Sigmoid colon (tissue), 7 donors: ENCODE measurements around the gene STAP2. TPM values are rescaled to one million over a fixed set of nuclear protein-coding genes. Genes with fewer than 3 reads are reported as not detected.

Experiments used
- DNase-seq: peaks from one replicate; pipeline ENCODE4 v3.0.0-alpha.2; 2019
- H3K27ac ChIP-seq, 4 donors: fragments of 200-600 bp; sonication (generic); one replicate each; pipeline ENCODE4 v1.5.1; 2016 to 2019; ENCODE audit warnings: mild to moderate bottlenecking in 1 of 4
- H3K27me3 ChIP-seq, 3 donors: fragments of 200-600 bp; sonication (generic); one replicate each; pipeline ENCODE4 v1.5.1; 2019; ENCODE audit warnings: mild to moderate bottlenecking in 1 of 3
- H3K36me3 ChIP-seq, 4 donors: fragments of 200-600 bp; sonication (generic); one replicate each; pipeline ENCODE4 v1.5.1; 2016 to 2019
- H3K4me1 ChIP-seq, 4 donors: fragments of 200-600 bp; sonication (generic); one replicate each; pipeline ENCODE4 v1.5.1; 2017 to 2019
- H3K4me3 ChIP-seq, 4 donors: fragments of 200-600 bp; sonication (generic); one replicate each; pipeline ENCODE4 v1.5.1; 2017 to 2019; ENCODE audit warnings: mild to moderate bottlenecking in 2 of 4, moderate library complexity in 1 of 4
- H3K9me3 ChIP-seq, 4 donors: fragments of 200-600 bp in 3 of 4; sonication (generic) in 3 of 4; one replicate each; pipeline versions ENCODE4 v1.5.1 to v1.6.1; 2013 to 2019
- CTCF ChIP-seq, 4 experiments: fragments of 450-650 bp in 3 of 4; fragments of 200-600 bp in 1 of 4; IDR thresholded peaks; one replicate each; pipeline ENCODE4 v1.5.1; 2016 to 2019; ENCODE audit warnings: antibody characterized with exemption in 4 of 4, mild to moderate bottlenecking in 3 of 4, moderate library complexity in 2 of 4
- EP300 ChIP-seq, 4 donors: sonication (generic); formaldehyde crosslinking; IDR thresholded peaks; one replicate each; pipeline ENCODE4 v1.6.1; 2017; ENCODE audit warnings: antibody characterized with exemption in 4 of 4
- POLR2A ChIP-seq, 2 donors: fragments of 450-650 bp; IDR thresholded peaks; one replicate each; pipeline ENCODE4 v1.6.1; 2016; ENCODE audit warnings: antibody characterized with exemption in 2 of 2, mild to moderate bottlenecking in 2 of 2, moderate library complexity in 2 of 2
- POLR2AphosphoS5 ChIP-seq, 4 donors: sonication (generic); formaldehyde crosslinking; IDR thresholded peaks; one replicate each; pipeline ENCODE4 v1.6.1; 2017; ENCODE audit warnings: antibody characterized with exemption in 4 of 4
- WGBS, 2 donors: extraction: QIAGEN DNeasy Blood & Tissue Kit; methylation state at CpG; one replicate each; pipeline ENCODE4 v1.1.7; 2013; 5-methylcytosine and 5-hydroxymethylcytosine counted together
- intact Hi-C: fragments of 100-400 bp; cut with DNase I; formaldehyde crosslinking; loops from one replicate; pipeline ENCODE4 v1.15.1; 2023
- polyA plus RNA-seq, 3 donors: library from polyadenylated mRNA; stranded (reverse); fragments of 200-250 nt; gene quantifications; one replicate each; pipeline ENCODE4 v1.2.3, GENCODE V29; 2013
- total RNA-seq, 4 donors: library from RNA; depleted of rRNA; stranded (reverse); fragments of >200 nt; gene quantifications; one replicate each; pipeline ENCODE4 v1.1.0, GENCODE V29; 2016
- donor health status: healthy with polysubstance abuse.
- donor health status: Bipolar disorder and iron deficiency.
- donor health status: healthy.

The STAP2 gene
- total and polyA plus RNA-seq, 7 donors = 0.99 to 313 (median 5.5) TPM

- DNase-seq = no peak
- intact Hi-C loops = no loop called here
- Histone ChIP-seq H3K4me1 (peaks cover 0 to 1% (median under 1%) of the 10 kb centered on the region in 4 donors), H3K9me3 (no peaks in the 10 kb centered on the region), H3K4me3 (no peak overlapping the region), H3K27ac (no peak overlapping the region), H3K27me3 (peaks cover 10 to 55% (median 39%) of the 10 kb centered on the region in 3 donors), H3K36me3 (no peaks in the 10 kb centered on the region)
- no peak for TF ChIP-seq EP300 (IDR thresholded peaks at IDR 0.05)
- TF ChIP-seq POLR2AphosphoS5 (IDR thresholded peaks at IDR 0.05) = no peak
- TF ChIP-seq POLR2A (IDR thresholded peaks at IDR 0.05) = no peak
- TF ChIP-seq CTCF (IDR thresholded peaks at IDR 0.05) = no peak
- WGBS, 2 donors = 24 to 70% methylated on average over 6 of the region's 6 CpGs
Observed at GRCh38 chr19:4284974-4285373, 53.7 kb downstream of the STAP2 start.

- Histone ChIP-seq H3K9me3 (no peaks in the 10 kb centered on the region), H3K4me1 (peaks cover 0 to 8% (median 7%) of the 10 kb centered on the region in 4 donors), H3K4me3 (no peak overlapping the region), H3K36me3 (no peaks in the 10 kb centered on the region), H3K27me3 (peaks cover 16 to 61% (median 45%) of the 10 kb centered on the region in 3 donors), H3K27ac (no peak overlapping the region)
- DNase-seq = no peak
- TF ChIP-seq EP300 (IDR thresholded peaks at IDR 0.05) = no peak
- TF ChIP-seq POLR2AphosphoS5 (IDR thresholded peaks at IDR 0.05) = no peak
- no peak for TF ChIP-seq CTCF (IDR thresholded peaks at IDR 0.05)
- no peak for TF ChIP-seq POLR2A (IDR thresholded peaks at IDR 0.05)
- WGBS, 2 donors = 16 to 43% methylated on average over 20 of the region's 20 CpGs
- intact Hi-C loops = no loop called here
Observed at GRCh38 chr19:4284176-4284958, 54.3 kb downstream of the STAP2 start.

- intact Hi-C loops = no loop called here
- DNase-seq = no peak
- WGBS, 2 donors = 5% methylated on average over 71 of the region's 71 CpGs
Observed at GRCh38 chr19:4279530-4280422, 58.9 kb downstream of the STAP2 start.

GRCh38 chr19:4279267-4279529 is 59.4 kb downstream of the STAP2 start:
- Histone ChIP-seq H3K27ac (no peak overlapping the region), H3K36me3 (no peaks in the 10 kb centered on the region), H3K4me1 (peaks cover 0 to 17% (median 14%) of the 10 kb centered on the region in 4 donors), H3K27me3 (peaks cover 23 to 61% (median 47%) of the 10 kb centered on the region in 3 donors), H3K4me3 (peak overlapping the region in 2 of 4 donors; percentile 24 to 26), H3K9me3 (no peaks in the 10 kb centered on the region)
- no peak for DNase-seq
- TF ChIP-seq POLR2A (IDR thresholded peaks at IDR 0.05) (no peak), POLR2AphosphoS5 (IDR thresholded peaks at IDR 0.05) (no peak), CTCF (IDR thresholded peaks at IDR 0.05) (no peak), EP300 (IDR thresholded peaks at IDR 0.05) (no peak)
- 1% methylated on average over 30 of the region's 30 CpGs for WGBS, 2 donors
- intact Hi-C loops = no loop called here

More at GRCh38 chr19:4279530-4280422, 58.9 kb downstream of the STAP2 start:
- TF ChIP-seq POLR2A (IDR thresholded peaks at IDR 0.05) (no peak), EP300 (IDR thresholded peaks at IDR 0.05) (no peak), POLR2AphosphoS5 (IDR thresholded peaks at IDR 0.05) (no peak), CTCF (IDR thresholded peaks at IDR 0.05) (no peak)
- Histone ChIP-seq H3K9me3 (no peaks in the 10 kb centered on the region), H3K27me3 (peaks cover 23 to 66% (median 53%) of the 10 kb centered on the region in 3 donors), H3K4me3 (peak overlapping the region in 2 of 4 donors; percentile 24 to 26), H3K4me1 (peaks cover 0 to 17% (median 14%) of the 10 kb centered on the region in 4 donors), H3K27ac (no peak overlapping the region), H3K36me3 (no peaks in the 10 kb centered on the region)
